Measurements from ENCODE around the gene OR4K5.

- TF ChIP-seq CTCF (conservative IDR thresholded peaks at IDR 0.05; ENCODE audit: low read length) (no peak), EZH2phosphoT487 (IDR thresholded peaks at IDR 0.05; ENCODE audit: borderline replicate concordance, low read depth, low read length) (no peak)
Measured at GRCh38 chr14:19911114-19911513, 9.3 kb upstream of the OR4K5 start.

All from OCI-LY7 (cell line).